GM18498 (cell line): ENCODE results near the gene FAM72C.
A peak's percentile ranks its signal among the peaks of the same experiment; 100 is the strongest.
"Not testable (repeated sequence)": the region's sequence is repeated elsewhere in the genome, so short reads cannot be mapped to it uniquely, and the experiment has no call there.

ENCODE experiments used
- ATAC-seq: cut with Tn5 transposase; IDR thresholded peaks from one replicate; pipeline ENCODE4 v1.9.1; 2021; ENCODE audit warnings: mild to moderate bottlenecking, moderate library complexity; ENCODE audit not compliant: unreplicated experiment

FAM72C gene

GRCh38 chr1:143971924-143972700 lies at the start of gene FAM72C:
TSS of gene FAM72C (minus strand) at chr1:143971986. CDS start at chr1:143971141, 845 bp downstream.
- ATAC-seq = peak; percentile 83

- ATAC-seq = peak; percentile 76
Observed at GRCh38 chr1:144020001-144020738, 48.4 kb upstream of the FAM72C start.

GRCh38 chr1:144019101-144019500 lies 47.3 kb upstream of the FAM72C start:
- ATAC-seq = not testable (repeated sequence)

- ATAC-seq = not testable (repeated sequence)
Observed at GRCh38 chr1:144015180-144015966, 43.6 kb upstream of the FAM72C start.

- ATAC-seq = not testable (repeated sequence)
Observed at GRCh38 chr1:144014528-144014927, 42.7 kb upstream of the FAM72C start.

- not testable (repeated sequence) for ATAC-seq
Observed at GRCh38 chr1:144014121-144014520, 42.3 kb upstream of the FAM72C start.

GRCh38 chr1:144012168-144012733 lies 40.5 kb upstream of the FAM72C start:
- peak; percentile 98 for ATAC-seq

GRCh38 chr1:144009410-144009809 lies 37.6 kb upstream of the FAM72C start:
- ATAC-seq = peak; percentile 61

GRCh38 chr1:144004259-144004658 lies 32.5 kb upstream of the FAM72C start:
- ATAC-seq = not testable (repeated sequence)

GRCh38 chr1:144003306-144004029 lies 31.7 kb upstream of the FAM72C start:
- not testable (repeated sequence) for ATAC-seq

GRCh38 chr1:144002141-144002881 lies 30.5 kb upstream of the FAM72C start:
- ATAC-seq = peak; percentile 76

GRCh38 chr1:144001077-144001476 lies 29.3 kb upstream of the FAM72C start:
- ATAC-seq = not testable (repeated sequence)

GRCh38 chr1:143996020-143996419 lies 24.2 kb upstream of the FAM72C start:
- not testable (repeated sequence) for ATAC-seq

- ATAC-seq = not testable (repeated sequence)
Observed at GRCh38 chr1:143993301-143993907, 21.6 kb upstream of the FAM72C start.

GRCh38 chr1:143990699-143991098 lies 18.9 kb upstream of the FAM72C start:
- ATAC-seq = not testable (repeated sequence)

- ATAC-seq = not testable (repeated sequence)
Observed at GRCh38 chr1:143989719-143990118, 17.9 kb upstream of the FAM72C start.

- not testable (repeated sequence) for ATAC-seq
Observed at GRCh38 chr1:143989427-143989712, 17.6 kb upstream of the FAM72C start.

GRCh38 chr1:143988602-143989426 lies 17.0 kb upstream of the FAM72C start:
- not testable (repeated sequence) for ATAC-seq
